Kidney (tissue), 14 donors: ENCODE data around the gene DUOXA1. TPM values are rescaled to one million over a fixed set of nuclear protein-coding genes. Genes with fewer than 3 reads are reported as not detected.
A peak's percentile ranks its signal among the peaks of the same experiment; 100 is the strongest.

Source experiments
- DNase-seq, 5 donors: peaks; one replicate each; pipeline ENCODE4 v3.0.0-alpha.2; 2013 to 2020
- FAIRE-seq: peaks from 2 replicates; lab custom pipeline; 2012; peaks lifted over from hg19 to GRCh38; lab: Jason Lieb, UNC
- H3K27ac ChIP-seq, 2 donors: one replicate each; pipeline ENCODE4 v1.7.0; 2013; ENCODE audit warnings: low read depth in 2 of 2, low read length in 2 of 2, inconsistent platforms in 1 of 2
- H3K27me3 ChIP-seq: one replicate; pipeline ENCODE4 v1.7.1; 2013; ENCODE audit warnings: low read length, inconsistent platforms; ENCODE audit not compliant: control insufficient read depth, insufficient read depth
- H3K36me3 ChIP-seq, 3 donors: one replicate each; pipeline versions ENCODE4 v1.7.0 to v1.7.1; 2013; ENCODE audit warnings: low read length in 3 of 3, control low read depth in 1 of 3, inconsistent platforms in 1 of 3; ENCODE audit not compliant: insufficient read depth in 3 of 3, control insufficient read depth in 2 of 3
- H3K4me1 ChIP-seq, 3 donors: one replicate each; pipeline versions ENCODE4 v1.7.0 to v1.7.1; 2013; ENCODE audit warnings: low read length in 3 of 3, inconsistent platforms in 1 of 3, low read depth in 1 of 3; ENCODE audit not compliant: control insufficient read depth in 2 of 3, insufficient read depth in 2 of 3
- H3K4me3 ChIP-seq, 3 donors: one replicate each; pipeline versions ENCODE4 v1.7.0 to v1.8.1; 2013; ENCODE audit warnings: low read length in 3 of 3, control low read depth in 1 of 3, inconsistent platforms in 1 of 3
- H3K9ac ChIP-seq, 3 donors: one replicate each; pipeline versions ENCODE4 v1.7.0 to v1.7.1; 2013; ENCODE audit warnings: low read length in 3 of 3, control low read depth in 1 of 3, inconsistent platforms in 1 of 3
- H3K9me3 ChIP-seq, 3 donors: one replicate each; pipeline versions ENCODE4 v1.7.0 to v1.7.1; 2013; ENCODE audit warnings: low read length in 3 of 3, control low read depth in 1 of 3, inconsistent platforms in 1 of 3; ENCODE audit not compliant: control insufficient read depth in 2 of 3, insufficient read depth in 1 of 3
- intact Hi-C: fragments of 100-400 bp; cut with DNase I; formaldehyde crosslinking; loops from one replicate; pipeline ENCODE4 v1.11.1; 2022
- polyA plus RNA-seq: library from polyadenylated mRNA; stranded (reverse); fragments of 350-450 nt; fragmentation: Illumina TruSeq; extraction: RNeasy Lipid Tissue Mini Kit (QIAGEN cat#74804); gene quantifications from one replicate; pipeline ENCODE4 v1.2.3, GENCODE V29; 2014; ENCODE audit warnings: low read depth, low replicate concordance; ENCODE audit not compliant: insufficient read depth
- total RNA-seq: library from RNA; stranded (reverse); fragmentation: NEBNext Ultra II Directional; extraction: Animal tissue kit (Norgen Biotek cat#: 25700); gene quantifications from one replicate; pipeline ENCODE4 v1.2.1, GENCODE V29; 2021
- TF ChIP-seq, protein P1 (sequence below): IDR thresholded peaks from 3 replicates; pipeline ENCODE4 v1.5.1; 2012; ENCODE audit warnings: mild to moderate bottlenecking, moderate library complexity, borderline replicate concordance; ENCODE audit not compliant: insufficient read depth; ENCODE audit errors: extremely low read depth
- donor health status: control.
- donor health status: control.
- donor health status: control.
- donor health status: control.
- donor health status: control.
- donor health status: DM: yes; HTN: yes; CAD: no.
- donor health status: Normal renal cell carcinoma (clear cell type).

The DUOXA1 gene
- total and polyA plus RNA-seq, 2 donors from 2014 or later, result 0.52 to 1.4 TPM

- H3K27me3 ChIP-seq, result peaks cover 3% of the 10 kb centered on the region
- intact Hi-C loops, result no loop called here
- peaks cover 0 to 3% (median 0%) of the 10 kb centered on the region in 3 donors for H3K4me1 ChIP-seq
- no peak for FAIRE-seq
- no peak overlapping the region for H3K27ac ChIP-seq
- no peak overlapping the region for H3K4me3 ChIP-seq
- peak in 1 of 5 donors; percentile 51 for DNase-seq
- H3K36me3 ChIP-seq, result no peaks in the 10 kb centered on the region
- H3K9ac ChIP-seq, result no peak overlapping the region
- TF ChIP-seq, protein P1, sequence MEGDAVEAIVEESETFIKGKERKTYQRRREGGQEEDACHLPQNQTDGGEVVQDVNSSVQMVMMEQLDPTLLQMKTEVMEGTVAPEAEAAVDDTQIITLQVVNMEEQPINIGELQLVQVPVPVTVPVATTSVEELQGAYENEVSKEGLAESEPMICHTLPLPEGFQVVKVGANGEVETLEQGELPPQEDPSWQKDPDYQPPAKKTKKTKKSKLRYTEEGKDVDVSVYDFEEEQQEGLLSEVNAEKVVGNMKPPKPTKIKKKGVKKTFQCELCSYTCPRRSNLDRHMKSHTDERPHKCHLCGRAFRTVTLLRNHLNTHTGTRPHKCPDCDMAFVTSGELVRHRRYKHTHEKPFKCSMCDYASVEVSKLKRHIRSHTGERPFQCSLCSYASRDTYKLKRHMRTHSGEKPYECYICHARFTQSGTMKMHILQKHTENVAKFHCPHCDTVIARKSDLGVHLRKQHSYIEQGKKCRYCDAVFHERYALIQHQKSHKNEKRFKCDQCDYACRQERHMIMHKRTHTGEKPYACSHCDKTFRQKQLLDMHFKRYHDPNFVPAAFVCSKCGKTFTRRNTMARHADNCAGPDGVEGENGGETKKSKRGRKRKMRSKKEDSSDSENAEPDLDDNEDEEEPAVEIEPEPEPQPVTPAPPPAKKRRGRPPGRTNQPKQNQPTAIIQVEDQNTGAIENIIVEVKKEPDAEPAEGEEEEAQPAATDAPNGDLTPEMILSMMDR, result no peak
- no peaks in the 10 kb centered on the region for H3K9me3 ChIP-seq
Observed at GRCh38 chr15:45122719-45123118, 7.0 kb downstream of the DUOXA1 start.

DNA sequence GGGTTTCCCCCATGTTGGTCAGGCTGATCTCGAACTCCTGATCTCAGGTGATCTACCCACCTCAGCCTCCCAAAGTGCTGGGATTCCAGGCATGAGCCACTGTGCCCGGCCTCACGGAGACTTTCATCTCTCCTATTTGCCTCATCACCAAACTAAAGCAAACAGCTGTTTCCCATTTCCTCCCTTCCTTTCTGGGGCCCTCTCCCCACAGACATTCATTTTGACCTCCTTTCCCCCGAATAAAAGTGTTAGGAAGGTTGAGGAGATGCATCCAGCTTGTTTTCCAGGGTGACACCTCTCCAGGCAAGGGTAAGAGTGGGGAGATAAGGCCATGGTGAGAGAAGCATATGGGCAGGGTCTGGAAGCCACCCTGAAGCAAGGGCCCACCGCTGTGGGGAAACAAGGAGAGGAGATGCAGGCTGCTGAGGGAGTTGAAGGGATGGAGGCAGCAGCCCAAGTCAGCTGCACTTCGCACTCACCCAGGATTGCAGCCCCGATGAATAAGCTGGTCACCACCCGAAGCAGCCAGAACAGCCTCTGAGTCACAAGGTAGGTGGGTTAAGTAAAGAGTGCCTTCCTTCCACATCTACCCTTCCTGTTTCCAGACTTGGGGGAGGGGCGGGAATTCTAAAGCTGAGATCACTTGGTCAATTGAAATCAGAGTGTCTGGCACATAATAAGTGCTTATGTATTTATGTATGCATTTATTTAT is 7.8 kb downstream of the DUOXA1 start:
- H3K4me3 ChIP-seq, result no peak overlapping the region
- peak in 1 of 5 donors; percentile 39 for DNase-seq
- H3K9ac ChIP-seq, result no peak overlapping the region
- TF ChIP-seq, protein P1, result no peak
- H3K27me3 ChIP-seq, result peaks cover 10% of the 10 kb centered on the region
- intact Hi-C loops, result no loop called here
- no peaks in the 10 kb centered on the region for H3K9me3 ChIP-seq
- FAIRE-seq, result no peak
- H3K4me1 ChIP-seq, result peaks cover 0 to 9% (median 0%) of the 10 kb centered on the region in 3 donors
- no peaks in the 10 kb centered on the region for H3K36me3 ChIP-seq
- no peak overlapping the region for H3K27ac ChIP-seq

- Histone ChIP-seq H3K4me1 (peaks cover 0 to 14% (median 0%) of the 10 kb centered on the region in 3 donors), H3K9me3 (no peaks in the 10 kb centered on the region), H3K9ac (no peak overlapping the region), H3K4me3 (no peak overlapping the region), H3K36me3 (no peaks in the 10 kb centered on the region), H3K27me3 (peaks cover 19% of the 10 kb centered on the region), H3K27ac (no peak overlapping the region)
- FAIRE-seq (no peak), DNase-seq (peak in 1 of 5 donors; percentile 41)
- intact Hi-C loops, result no loop called here
- TF ChIP-seq, protein P1, result no peak
Observed at GRCh38 chr15:45121020-45121419, 8.7 kb downstream of the DUOXA1 start.
